Left renal pelvis (tissue), 4 donors: ENCODE data around the gene SGCD. TPM values are rescaled to one million over a fixed set of nuclear protein-coding genes. Genes with fewer than 3 reads are reported as not detected.
A peak's percentile ranks its signal among the peaks of the same experiment; 100 is the strongest.

Experiments used
- DNase-seq, 4 donors: peaks; one replicate each; pipeline ENCODE4 v3.0.0-alpha.2; 2013; ENCODE audit warnings: low read depth in 4 of 4, low spot score in 3 of 4
- polyA plus RNA-seq, 4 donors: library from polyadenylated mRNA; unstranded; fragments of 120-200 nt; gene quantifications; one replicate each; pipeline ENCODE4 v1.2.1, GENCODE V29; 2013; ENCODE audit not compliant: insufficient read length in 4 of 4

The SGCD gene
- polyA plus RNA-seq, 4 donors = 4.0 to 9.5 (median 5.8) TPM

DNA sequence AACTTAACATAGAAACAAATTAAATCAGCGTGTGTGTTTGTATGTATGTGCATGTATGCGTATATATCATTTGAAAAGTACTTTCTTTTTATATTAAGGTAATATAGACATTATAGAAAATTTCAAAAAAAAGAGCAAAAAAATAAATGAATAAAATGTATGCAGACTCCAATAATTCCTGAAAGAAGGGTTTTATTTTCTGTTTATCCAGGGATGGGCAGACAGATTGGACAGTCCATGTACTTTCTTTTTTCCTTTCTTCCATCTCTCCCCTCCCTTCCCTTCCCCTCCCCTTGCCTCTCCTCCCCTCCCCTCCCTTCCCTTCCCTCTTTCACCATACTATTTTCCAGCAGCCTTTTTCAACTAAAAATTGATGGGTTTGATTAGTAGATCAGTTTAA lies 123.8 kb downstream of the SGCD start:
- DNase-seq = no peak

- DNase-seq = no peak
These were observed 124.5 kb downstream of the SGCD start for GRCh38 chr5:156451505-156451904.

- DNase-seq = no peak
These were observed 129.9 kb downstream of the SGCD start for GRCh38 chr5:156456857-156457256.

GRCh38 chr5:156459812-156460385 lies 132.9 kb downstream of the SGCD start:
- no peak for DNase-seq

- no peak for DNase-seq
These were observed 133.5 kb downstream of the SGCD start for GRCh38 chr5:156460471-156460870.

GRCh38 chr5:156466871-156467270 lies 139.9 kb downstream of the SGCD start:
- DNase-seq = no peak

GRCh38 chr5:156469636-156470035 lies 142.7 kb downstream of the SGCD start:
- DNase-seq = no peak

DNA sequence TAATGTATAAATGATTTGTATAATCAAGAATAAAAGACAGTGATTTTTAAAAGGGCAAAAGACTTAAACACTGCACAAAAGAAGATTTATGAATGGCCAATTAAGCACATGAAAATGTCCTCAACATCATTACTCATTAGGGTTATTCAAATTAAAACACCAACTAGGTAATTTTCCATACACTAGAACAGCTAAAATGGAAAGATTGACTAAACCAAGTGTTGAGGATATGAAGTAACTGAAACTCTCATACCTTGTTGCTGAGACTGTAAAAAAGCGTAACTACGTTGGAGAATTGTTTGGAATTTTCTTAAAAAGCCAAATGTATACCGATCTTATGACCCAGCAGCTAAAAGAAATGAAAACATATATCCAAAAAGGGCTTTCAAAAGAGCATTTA lies 144.9 kb downstream of the SGCD start:
- DNase-seq = no peak

GRCh38 chr5:156473269-156473908 lies 146.4 kb downstream of the SGCD start:
- no peak for DNase-seq

DNA sequence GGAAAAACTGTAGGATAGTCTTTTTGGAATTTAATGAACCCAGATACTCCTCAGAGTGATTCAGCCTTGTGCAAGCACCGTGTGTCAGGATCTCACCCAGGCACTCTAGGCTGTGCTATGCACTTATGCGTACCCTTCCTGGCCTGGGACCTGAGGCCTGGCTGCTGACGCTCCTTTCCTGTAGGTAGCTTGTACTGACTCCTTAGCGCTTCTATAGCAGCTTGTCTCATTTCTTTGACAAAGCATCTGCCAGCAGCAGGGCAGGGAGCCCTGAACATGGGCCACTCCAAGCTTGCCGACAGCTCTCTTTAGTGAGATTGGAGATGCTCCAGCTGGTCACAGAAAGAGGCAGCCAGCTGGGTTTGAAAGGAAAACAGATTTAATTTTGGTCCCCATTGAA lies 147.3 kb downstream of the SGCD start:
- DNase-seq = no peak

GRCh38 chr5:156475182-156476157 lies 148.5 kb downstream of the SGCD start:
- peak in 3 of 4 donors; percentile 40 to 58 (median 45) for DNase-seq

DNA sequence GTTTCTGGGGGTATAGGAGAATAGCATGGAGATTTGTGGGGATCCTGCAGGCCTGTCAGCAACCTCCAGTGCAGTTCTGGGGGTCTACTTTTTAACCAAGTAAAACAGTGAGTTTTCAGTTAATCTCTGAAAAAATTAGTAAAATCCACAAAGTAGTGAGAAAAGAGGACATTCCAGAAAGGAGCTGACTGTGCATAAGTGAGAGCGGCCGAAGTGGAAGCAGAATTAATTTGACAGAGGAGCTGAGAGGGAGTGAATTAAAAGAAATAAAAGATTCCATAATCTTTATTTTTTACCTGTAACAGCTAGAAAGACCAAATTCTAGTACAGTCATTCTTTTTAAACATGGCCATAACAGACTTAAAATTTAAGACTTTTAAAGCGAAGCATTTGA lies 149.2 kb downstream of the SGCD start:
- DNase-seq = no peak

GRCh38 chr5:156476678-156477077 lies 149.7 kb downstream of the SGCD start:
- no peak for DNase-seq

DNA sequence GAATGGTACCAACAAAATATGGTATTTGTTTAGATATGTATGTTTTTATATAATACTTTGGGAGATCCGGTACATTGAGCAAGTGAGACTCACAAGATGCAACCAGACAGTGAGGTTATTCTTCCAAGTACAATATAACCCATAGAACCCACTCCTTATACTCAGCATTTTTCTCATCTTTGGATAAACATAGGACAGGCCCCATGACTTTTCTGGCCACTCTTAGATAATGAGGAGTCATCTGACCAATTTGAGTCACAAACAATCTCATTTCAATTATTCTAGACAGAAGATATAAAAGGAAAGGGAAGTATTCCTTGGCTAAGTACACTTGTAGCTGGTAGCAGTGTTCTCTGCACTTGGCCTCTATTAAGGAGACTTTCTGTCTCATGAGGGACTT lies 150.2 kb downstream of the SGCD start:
- DNase-seq = no peak

GRCh38 chr5:156479849-156480248 lies 152.9 kb downstream of the SGCD start:
- no peak for DNase-seq

- DNase-seq = no peak
These were observed 154.8 kb downstream of the SGCD start for GRCh38 chr5:156481741-156482140.

DNA sequence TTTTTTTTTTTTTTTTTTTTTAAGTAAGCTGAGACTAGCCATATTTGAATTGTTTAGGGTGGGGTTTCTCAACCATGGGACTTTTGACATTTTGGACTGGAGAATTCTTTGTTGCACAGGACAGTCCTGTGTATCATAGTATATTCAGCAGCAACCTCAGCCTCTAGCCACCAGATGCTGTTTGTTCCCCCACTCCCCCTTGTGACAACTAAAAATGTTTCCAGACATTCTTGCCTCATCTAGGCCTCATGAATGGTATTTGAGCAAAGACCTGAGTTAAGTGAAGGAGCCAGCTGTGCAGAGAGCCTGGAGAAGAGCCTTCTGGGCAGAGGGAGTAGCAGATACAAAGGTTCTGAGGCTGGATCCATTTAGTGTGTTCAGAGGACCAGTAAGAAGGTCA lies 155.9 kb downstream of the SGCD start:
- no peak for DNase-seq

DNA sequence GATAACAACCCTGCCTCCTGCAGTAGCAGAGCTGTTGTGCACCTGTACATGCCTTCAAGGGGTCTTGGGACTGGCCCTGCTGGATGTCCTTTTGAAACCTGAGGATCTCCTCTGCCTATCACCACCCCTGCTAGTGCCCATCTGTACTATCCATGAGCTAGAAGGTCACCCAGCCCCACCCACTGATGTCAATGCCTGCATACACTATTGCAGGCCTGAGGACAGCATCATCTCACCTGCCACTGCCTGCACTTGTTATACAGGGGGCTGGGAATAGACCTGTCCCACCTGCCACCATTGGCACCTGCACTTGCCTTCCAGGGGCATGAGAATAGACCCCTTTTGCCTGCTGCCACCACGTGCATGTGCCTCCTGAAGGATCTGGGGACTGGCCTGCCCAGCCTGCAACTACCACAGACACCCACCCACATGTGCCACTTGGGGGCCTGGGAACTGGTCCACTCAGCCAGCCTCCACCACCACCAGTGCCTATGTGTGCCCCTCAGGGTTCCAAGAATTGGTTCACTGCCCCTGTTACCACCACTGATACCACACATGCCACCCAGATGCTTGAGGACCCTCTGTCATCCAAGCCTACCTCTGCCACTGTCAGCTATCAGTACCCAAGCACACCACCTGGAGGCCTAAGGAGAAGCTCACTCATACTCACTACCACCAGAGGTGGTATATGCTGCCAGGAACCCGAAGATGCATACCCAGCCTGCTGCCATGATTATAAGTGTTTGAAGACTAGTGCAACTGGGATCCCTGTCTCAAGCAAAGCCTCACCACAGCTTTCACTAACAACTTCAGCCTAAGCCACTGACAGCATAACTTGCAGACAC lies 159.7 kb downstream of the SGCD start:
- no peak for DNase-seq

DNA sequence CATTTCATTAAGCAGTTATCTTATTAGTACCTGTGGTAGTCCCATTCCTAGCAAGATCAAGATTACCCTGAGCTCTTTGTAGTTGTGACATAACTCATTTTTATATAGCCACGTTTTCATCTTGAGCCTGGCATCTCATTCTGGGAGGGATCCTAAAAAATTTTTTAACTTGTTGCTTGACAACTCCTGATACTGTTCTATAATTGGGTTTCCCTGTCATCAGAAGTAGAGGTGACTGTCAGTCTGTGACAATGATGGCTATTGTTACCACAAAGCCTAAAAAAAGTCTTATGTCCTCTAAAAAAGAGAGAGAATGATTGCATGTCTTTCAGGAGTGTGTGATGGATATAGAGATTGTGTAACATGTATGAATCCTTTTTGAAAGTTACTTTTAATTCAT lies 164.8 kb downstream of the SGCD start:
- no peak for DNase-seq

GRCh38 chr5:156496291-156496690 lies 169.3 kb downstream of the SGCD start:
- DNase-seq = no peak

- DNase-seq = no peak
These were observed 170.8 kb downstream of the SGCD start for GRCh38 chr5:156497804-156498208.
